HG03280 (cell line): ENCODE results near the gene CCL27.
"Not testable (repeated sequence)": the region's sequence is repeated elsewhere in the genome, so short reads cannot be mapped to it uniquely, and the experiment has no call there.

Source experiments
- ATAC-seq: cut with Tn5 transposase; IDR thresholded peaks from one replicate; pipeline ENCODE4 v1.9.1; 2021; ENCODE audit warnings: mild to moderate bottlenecking, moderate library complexity; ENCODE audit not compliant: unreplicated experiment

CCL27 gene

DNA sequence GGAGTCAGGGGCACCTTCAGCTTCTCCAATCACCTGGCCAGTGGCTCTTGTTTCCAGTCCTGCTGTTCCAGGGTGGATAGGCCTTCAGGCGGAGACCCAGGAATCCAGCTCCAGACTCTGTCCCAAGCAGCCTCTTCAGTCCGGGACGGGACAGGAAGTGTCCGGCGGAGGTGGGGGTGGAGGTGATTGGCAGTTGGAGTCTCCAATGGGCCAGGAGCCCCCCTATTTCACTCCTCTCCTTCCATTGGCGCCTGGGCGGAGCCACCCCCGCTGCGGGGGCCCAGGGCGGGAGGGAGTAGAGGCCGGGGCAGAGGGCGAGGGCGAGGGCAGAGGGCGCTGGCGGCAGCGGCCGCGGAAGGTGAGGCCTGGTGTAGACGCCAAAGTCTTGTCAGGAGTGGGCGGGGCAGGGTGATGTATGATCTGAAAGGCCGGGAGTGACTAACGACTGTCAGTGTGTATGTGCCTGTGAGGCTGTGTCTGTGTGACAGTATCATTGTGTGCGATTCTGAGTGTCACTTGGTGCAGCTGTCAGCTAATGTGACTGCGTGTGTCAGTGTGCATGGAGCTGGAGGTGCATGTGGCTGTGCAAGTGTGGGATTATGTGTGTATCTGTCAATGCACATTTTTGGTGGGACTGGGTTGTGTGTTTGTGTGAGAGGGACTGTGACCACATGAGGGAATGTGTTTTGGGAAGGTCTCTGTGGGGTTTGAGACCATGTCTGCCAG, 10.4 kb downstream of the CCL27 start, which contains the start of gene IL11RA:
Gene IL11RA, plus strand, starts transcription at position 310 of the 726 bp plus-strand sequence. CDS start 3,033 bp downstream, outside the sequence.
- ATAC-seq: peak; percentile 57

DNA sequence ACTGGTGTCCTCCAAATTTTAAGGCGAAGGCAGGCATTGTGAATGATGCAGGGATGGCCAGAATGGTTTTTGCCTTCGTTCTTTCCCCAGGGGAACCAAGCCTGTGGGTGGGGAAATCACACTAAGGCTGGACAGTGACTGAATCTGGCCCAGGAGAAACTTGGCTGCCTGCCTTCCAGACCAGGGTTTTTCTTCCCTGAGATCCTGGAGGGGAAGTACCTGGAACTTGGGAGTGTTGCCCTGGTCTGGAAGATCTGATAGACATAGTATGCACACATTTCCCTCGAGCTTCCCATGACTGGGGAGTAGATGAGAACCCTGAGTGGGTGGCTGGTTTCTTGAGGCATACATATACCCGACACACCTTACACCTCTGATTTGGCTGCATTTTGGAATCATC, 11.1 kb downstream of the CCL27 start:
- no peak for ATAC-seq

DNA sequence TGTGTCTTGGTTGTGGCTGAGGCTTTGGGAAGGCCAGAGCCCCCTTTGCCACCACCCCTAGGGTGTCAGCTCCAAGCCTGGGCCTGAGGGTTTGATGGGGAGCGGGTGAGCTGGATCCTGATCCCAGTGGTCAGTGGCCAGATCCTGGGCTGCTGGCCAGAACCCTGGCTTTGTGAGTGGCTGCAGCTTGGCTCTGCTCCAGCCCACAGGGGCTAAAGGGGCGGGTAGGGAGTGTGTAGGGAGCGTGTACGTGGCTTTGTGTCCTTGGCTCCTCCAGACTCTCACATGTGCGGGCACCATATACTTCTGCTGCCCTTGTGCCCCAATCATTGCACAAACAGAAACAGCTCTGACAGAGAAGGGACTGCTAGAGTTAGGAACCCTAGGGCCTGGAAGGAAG, 11.6 kb downstream of the CCL27 start:
- no peak for ATAC-seq

DNA sequence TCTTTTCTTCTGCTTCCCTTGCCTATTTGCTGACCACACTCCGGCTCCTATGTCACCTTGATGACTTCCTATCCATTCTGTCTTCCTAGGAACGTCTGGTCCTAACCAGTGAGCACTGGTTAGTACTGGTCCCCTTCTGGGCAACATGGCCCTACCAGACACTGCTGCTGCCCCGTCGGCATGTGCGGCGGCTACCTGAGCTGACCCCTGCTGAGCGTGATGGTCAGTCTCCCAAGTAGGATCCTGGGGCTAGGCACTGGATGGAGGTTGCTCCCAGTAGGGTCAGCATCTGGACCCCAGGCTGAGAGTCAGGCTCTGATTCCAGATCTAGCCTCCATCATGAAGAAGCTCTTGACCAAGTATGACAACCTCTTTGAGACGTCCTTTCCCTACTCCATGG, 13.8 kb downstream of the CCL27 start:
- no peak for ATAC-seq

DNA sequence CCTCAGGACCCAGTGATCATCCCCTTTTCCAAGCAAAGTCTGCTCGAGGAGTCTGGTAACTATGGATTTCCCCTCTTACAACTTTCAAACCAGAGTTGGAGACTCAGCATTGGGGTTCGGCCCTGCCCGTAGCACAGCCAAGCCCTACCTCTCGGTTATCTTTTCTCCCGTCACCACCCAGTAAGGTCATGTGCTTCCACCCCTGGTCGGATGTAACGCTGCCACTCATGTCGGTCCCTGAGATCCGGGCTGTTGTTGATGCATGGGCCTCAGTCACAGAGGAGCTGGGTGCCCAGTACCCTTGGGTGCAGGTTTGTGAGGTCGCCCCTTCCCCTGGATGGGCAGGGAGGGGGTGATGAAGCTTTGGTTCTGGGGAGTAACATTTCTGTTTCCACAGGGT, 14.8 kb downstream of the CCL27 start:
- ATAC-seq: no peak

DNA sequence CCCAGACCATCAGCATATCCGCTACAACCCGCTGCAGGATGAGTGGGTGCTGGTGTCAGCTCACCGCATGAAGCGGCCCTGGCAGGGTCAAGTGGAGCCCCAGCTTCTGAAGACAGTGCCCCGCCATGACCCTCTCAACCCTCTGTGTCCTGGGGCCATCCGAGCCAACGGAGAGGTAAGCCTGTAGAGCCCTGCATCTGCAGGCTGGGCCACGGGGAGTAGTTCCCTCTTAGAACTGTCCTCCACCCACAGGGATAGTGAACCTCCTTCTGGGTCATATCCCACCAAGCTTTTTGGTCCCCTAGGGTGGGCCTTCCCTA, 15.4 kb downstream of the CCL27 start:
- ATAC-seq: no peak

DNA sequence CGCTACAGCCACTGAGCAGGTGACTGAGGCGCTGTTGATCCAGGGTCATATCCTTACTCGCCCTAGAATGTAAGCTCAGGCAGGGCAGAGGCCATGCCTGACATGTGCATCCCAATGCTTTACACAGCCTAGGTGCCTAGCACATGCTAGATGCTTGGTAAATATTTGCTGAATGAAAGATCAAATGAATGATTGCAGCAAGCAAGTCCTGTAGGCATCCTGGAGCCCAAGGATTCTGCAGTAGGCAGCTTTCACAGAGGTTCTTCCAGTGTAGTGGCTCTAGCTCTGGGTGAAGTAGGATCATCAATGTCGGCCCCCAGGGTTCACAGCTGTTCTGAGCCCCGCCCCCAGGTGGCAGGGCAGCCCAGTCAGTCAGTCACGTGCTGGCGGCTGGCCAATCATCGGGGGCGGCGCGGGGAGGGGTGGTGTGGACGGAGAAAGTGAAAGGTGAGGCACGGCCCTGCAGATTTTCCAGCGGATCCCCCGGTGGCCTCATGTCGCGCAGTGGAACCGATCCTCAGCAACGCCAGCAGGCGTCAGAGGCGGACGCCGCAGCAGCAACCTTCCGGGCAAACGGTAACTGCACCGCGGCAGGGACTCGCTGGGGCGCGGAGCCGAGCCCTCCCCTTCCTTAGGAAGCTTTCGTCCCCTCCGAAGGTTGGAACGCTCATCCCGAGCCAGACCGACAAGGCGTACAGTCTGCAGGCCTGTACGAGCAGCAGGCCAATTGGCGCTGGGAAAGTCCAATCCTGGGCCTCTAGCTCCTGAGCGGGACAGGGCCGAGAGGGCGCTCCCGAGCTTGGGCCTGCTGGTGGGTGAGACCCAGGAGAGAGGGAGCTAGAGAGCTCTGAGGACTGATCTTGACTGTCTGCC, 16.0 kb downstream of the CCL27 start, which contains the start of gene GALT:
Gene GALT, plus strand, starts transcription at position 465 of the 873 bp plus-strand sequence. Its CDS starts 30 bp downstream, at position 495.
- ATAC-seq: peak; percentile 91

DNA sequence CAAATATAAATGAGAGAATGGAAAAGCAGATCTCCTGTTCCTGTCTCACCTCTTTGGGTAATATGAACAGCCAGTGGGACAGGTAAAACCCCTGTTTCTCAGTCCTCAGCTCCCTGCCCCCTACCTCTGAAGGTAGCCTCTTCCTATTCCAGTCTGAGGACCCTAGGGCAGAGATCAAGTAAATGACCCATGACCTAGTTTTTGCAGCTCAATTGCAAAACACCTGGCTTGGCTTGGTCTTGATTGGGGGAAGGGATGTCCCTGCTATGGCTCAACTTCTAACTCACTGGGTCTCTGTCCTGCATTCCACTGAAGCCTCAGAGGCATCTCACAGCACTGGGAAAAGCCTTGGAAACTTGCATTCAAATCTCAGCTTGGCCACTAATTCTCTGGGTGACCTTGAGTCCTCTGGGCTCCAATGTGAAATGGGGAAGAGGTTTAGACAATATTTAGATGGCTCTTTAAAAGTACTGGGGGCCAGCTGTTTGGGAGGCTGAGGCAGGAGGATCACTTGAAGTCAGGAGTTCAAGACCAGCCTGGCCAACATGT, 17.6 kb downstream of the CCL27 start:
- ATAC-seq: no peak

DNA sequence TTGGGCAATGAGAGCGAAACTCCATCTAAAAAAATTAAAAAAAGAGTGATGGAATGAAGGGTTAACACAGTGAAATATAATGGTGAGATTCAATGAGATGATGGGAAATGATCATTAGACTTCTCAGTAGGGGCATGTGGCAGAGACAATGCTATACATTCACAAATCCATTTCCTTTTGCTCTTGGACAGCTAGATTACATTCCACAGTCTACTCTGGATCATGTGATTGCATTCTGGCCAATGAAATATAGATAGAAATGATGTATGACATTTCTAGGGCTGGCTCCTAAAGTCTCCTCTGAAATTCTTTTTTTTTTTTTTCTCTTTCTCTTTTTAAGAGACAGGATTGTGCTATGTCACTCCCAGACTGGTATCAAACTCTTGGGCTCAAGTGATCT, 19.8 kb downstream of the CCL27 start:
- ATAC-seq: no peak

DNA sequence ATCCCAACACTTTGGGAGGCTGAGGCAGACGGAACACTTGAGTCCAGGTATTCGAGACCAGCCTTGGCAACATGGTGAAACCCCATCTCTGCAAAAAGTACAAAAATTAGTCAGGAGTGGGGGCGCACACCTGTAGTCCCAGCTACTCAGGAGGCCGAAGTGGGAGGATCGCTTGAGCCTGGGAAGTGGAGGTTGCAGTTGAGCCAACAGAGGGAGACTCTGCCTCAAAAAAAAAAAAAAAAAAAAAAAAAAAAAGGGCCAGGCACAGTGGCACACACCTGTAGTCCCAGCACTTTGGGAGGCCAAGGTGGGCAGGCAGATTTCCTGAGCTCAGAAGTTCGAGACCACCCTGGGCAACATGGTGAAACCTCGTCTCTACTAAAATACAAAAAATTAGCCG, 23.1 kb downstream of the CCL27 start:
- not testable (repeated sequence) for ATAC-seq

DNA sequence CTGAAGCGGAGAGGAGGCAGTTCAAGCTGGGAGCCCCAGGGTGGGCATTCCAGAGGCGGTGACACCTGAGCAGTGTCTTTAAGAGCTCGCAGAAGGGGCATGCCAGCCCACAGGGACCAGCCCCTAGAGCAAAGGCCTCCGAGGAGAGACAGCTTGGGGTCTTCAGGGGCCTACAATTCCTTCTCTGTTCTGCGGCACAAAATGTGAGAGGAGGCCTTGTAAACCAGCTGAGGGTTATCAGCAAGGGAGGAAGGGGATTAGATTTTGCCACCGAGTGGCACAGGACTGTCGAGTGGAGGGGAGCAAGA, 24.4 kb downstream of the CCL27 start:
- peak; percentile 2 for ATAC-seq

DNA sequence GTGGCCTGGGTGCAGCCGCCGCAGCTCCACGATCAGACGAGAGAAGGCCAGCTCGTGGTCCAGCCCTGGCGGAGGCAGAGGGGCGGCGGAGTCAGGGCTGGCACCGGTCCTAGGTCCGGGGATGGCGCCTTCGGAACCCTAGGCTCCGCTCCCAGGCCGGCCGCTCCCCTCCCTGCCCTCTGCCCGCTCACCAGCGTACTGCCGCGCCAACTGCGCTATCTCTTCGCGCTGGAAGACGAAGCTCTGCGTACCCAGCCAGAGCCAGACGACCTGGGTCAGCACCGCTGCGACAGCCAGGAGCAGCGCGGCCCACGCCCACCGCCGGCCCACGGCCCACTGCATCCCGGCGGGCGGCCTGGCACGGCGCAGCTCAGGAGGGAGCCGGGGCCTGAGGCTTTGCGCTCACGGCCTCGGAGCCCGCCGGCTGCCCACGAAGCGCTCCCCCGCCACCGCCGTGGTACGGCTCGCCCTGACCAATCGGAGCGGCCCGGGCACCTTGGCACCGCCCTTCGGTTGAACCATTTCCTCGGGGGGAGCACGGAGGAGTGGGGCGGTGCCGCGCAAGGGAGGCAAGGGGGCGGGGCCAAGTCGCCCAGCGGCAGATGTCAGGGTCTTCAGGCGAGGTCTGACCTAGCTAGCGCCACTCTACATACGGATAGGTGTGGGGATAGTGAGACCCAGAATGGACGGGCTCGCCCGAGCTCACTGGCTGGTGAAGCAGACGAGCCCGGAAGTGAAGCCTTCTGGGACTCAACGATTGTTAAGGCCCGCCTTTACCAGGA, 24.9 kb downstream of the CCL27 start, which contains the start of gene SIGMAR1:
Gene SIGMAR1, minus strand, starts transcription at position 432 of the 782 bp plus-strand sequence. Its CDS starts 90 bp downstream, at position 342.
- ATAC-seq: peak; percentile 93

DNA sequence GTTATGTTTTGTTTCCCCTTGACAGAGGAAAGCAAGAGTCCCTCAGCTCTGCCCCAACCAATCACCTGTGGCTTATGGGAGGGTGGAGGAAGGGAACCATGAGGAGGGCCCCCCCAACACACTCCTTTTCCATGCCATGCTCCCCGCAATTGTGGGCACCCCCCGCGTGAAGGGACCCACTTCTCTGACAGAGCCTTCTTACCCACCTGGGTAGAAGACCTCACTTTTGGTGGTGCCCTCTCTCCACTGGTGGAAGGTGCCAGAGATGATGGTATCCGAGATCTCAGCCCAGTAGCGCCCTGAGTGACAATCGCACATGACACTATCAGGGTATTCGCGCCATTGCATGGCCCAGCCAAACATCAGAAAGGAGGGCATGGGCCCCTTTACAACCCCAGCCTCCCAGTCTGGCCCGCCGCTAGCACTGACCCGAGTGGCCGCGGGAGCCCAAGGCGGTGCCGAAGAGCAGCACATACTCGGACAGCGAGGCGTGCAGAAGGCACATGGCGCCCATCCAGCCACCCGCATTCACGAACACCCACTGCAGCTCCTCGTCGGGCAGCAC, 25.6 kb downstream of the CCL27 start:
- no peak for ATAC-seq

DNA sequence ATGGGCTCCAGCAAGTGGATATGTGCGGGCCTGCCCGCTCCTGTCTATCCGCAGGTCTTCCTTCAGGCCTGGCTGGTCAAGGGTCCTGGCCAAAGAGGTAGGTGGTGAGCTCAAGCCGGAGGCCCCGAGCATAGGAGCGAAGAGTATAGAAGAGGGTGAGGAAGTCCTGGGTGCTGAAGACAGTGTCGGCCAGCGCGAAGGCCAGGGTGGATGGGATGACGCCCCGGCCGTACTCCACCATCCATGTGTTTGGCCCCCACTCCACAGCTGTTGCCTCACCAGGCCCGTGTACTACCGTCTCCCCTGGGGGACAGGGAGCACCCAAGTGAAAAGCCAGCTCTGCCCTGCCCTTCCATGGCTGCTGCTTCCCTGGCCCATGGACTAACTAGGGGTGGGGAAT, 26.9 kb downstream of the CCL27 start:
- ATAC-seq: no peak

DNA sequence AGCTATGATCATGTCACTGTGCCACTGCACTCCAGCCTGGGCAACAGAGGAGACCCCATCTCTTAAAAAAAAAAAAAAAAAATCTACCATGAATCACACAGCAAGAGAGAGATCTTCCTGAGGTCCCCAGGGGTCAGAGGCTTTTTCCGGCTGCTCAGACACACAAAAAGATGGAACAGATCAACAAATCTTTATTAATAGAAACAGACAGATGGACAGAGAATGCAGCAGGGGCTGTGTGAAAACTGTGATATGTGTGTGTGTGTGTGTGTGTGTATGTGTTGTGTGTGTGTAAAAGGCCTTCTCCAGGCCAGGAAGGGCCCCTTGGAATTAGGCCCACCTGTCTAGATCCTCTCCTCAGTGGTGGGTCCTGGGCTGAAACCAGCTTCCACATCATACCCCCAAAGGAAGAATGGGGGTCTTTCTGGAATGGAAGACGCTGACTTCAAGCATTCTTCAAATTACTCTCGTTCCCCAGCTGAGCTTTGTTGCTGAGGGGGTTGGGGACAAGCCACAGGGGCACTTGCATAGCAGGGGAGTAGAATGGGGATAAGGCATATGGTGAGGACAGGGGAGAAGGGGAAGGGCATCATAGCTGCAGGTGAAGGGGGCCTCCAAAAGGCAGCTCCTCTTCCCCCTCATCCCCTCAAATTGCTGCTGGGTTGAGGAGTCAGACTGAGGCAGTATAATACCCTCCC, 27.8 kb downstream of the CCL27 start:
- no peak for ATAC-seq

DNA sequence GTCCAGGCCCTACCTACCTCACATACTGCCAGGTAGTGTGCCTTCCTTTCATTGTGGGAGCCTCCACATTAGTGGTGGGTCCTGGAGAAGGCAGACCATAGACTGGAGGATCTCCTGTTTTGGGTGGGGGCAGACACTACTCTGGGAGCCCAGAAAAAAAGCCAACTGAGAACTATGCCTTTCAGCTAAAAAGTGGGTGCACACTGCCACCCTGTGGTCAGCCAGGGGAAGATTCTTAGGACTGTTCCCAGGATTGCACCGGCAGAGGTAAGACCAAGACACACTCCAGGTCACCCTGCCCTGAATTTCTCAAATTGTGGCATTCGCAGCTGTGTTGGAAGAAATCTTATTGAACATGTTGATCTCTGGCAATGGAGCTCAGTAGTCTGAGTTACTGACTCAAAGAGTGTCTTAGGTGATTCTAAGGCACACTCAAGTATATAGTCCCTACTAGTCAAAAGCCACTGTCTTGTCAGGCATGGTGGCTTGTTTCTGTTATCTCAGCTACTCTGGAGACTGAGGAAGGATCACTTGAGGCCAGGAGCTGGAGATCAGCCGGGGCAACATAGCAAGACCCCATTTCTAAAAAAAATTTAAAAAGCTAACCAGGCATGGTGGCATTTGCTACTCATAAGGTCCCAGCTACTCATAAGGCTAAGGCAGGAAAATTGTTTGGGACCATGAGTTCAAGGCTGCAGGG, 28.5 kb downstream of the CCL27 start:
- ATAC-seq: peak; percentile 29

DNA sequence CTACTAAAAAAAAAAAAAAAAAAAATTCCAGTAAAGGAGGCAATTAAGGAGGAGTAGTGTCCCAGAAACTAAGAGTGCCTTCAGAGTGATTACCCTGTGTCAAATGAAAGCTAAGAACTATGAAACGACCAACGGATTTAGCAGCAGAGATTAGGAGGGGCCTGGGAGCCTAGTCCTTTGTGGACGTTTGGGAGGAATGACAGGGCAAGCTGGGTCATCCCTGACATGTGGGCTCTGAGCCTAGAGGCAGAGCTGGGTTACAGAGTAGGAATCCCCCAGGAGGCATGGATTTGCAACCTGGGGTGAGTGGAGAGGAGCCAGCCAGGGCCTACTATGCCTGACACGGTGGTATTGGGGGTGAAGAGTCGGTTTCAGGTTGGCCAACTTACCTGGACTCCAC, 29.3 kb downstream of the CCL27 start:
- ATAC-seq: no peak

DNA sequence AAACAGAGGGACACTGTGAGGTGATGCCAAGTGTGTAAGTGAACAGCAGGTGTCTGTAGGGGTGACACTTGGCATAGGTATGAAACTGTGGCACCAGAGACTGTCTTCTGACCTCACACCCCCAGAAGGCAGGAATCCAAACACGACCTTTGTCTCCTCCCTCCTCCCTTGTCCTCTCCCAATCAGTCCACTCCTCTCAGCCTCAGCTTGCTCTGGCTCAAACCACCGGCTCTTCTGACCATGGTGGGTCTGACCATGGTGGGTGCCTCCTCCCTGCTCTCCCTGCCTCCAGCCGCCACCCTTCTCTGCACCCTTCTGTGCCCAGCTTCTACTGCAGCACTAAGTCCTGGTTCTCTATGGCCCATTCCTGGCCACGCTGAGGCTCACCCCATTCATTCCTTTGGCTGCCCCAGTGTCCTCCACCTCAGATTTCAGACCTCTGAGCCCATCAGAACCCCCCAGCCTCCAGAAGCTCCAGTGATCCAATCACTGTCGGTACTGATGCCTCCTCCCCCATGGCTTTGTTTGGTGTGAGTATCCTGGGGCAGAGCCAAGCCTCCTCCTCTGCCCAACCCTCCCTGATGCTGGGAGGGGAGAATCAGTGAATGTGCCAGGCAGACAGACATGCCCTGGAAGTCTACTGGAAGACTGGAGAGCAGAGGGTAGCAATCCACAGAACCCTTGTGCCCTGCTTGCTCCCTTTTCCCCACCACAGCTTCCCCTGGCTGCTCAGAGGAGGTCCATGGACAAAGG, 31.9 kb downstream of the CCL27 start:
- ATAC-seq: no peak

DNA sequence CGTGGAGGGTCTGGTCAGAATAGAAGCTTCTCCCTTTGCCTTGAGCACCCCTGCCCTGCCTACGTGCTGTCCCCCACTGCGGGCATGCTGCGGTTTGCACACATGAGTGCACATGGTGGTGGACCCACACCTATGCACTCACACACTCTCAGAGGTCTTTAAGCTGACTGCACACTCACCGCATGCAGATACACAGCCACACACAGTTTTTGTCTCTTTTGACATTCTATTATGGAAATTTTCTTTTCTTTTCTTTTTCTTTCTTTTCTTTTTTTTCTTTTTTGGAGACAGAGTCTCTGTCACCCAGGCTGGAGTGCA, 33.0 kb downstream of the CCL27 start:
- ATAC-seq: no peak
